Neural cell (in vitro differentiated cells): Measurements from ENCODE around the gene CNTN6.

Source experiments
- EP300 ChIP-seq: fragments of 450-650 bp; conservative IDR thresholded peaks from 2 replicates; pipeline ENCODE4 v1.6.1; 2014; ENCODE audit warnings: antibody characterized with exemption, mild to moderate bottlenecking, moderate library complexity; ENCODE audit not compliant: poor library complexity, severe bottlenecking
- EZH2 ChIP-seq: fragments of 200-600, 300-800 bp; shearing (Covaris generic), sonication (generic); IDR thresholded peaks from 2 replicates; pipeline ENCODE4 v1.6.1; 2014; ENCODE audit warnings: antibody characterized with exemption, low read length, borderline replicate concordance, mild to moderate bottlenecking; ENCODE audit not compliant: insufficient read depth, poor library complexity, severe bottlenecking
- MXI1 ChIP-seq: fragments of 450-650 bp; conservative IDR thresholded peaks from 2 replicates; pipeline ENCODE4 v1.6.1; 2014; ENCODE audit warnings: antibody characterized with exemption, mild to moderate bottlenecking; ENCODE audit not compliant: poor library complexity, severe bottlenecking
- POLR2AphosphoS5 ChIP-seq: IDR thresholded peaks from 2 replicates; pipeline ENCODE4 v1.6.1; 2012
- RAD21 ChIP-seq: fragments of 450-650 bp; conservative IDR thresholded peaks from 2 replicates; pipeline ENCODE4 v1.6.1; 2014; ENCODE audit warnings: antibody characterized with exemption, mild to moderate bottlenecking, moderate library complexity
- REST ChIP-seq: IDR thresholded peaks from 2 replicates; pipeline ENCODE4 v1.6.1; 2012; ENCODE audit warnings: borderline replicate concordance
- SMC3 ChIP-seq: fragments of 450-650 bp; conservative IDR thresholded peaks from 2 replicates; pipeline ENCODE4 v1.6.1; 2014; ENCODE audit warnings: antibody characterized with exemption, mild to moderate bottlenecking, moderate library complexity; ENCODE audit not compliant: poor library complexity
- TAF1 ChIP-seq: IDR thresholded peaks from 2 replicates; pipeline ENCODE4 v1.6.1; 2012; ENCODE audit warnings: low read depth
- TF ChIP-seq, protein P1 (sequence below): fragments of 450-650 bp; IDR thresholded peaks from 2 replicates; pipeline ENCODE4 v1.5.1; 2014; ENCODE audit warnings: antibody characterized with exemption, mild to moderate bottlenecking, moderate library complexity; ENCODE audit not compliant: poor library complexity, severe bottlenecking

DNA sequence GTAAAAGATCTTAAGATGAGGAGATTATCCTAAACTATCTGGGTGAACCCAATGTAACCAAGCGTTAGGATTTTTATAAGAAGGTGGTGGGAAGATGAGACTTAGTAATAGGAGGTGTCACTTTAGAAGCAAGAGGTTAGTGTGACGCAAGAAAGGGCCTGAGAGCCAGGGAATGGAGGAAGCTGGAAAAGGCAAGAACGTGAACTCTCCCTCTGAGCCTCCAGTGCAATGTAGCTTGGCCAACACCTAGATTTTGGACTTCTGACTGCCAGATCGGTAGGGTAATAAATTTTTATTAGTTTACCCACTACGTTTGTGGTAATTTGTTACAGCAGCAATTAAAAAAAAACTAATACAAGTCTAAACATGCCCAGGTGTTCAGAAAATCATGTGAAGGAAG is 20.8 kb upstream of the CNTN6 start:
- TF ChIP-seq POLR2AphosphoS5 (no peak), REST (no peak), EP300 (no peak), SMC3 (no peak), RAD21 (no peak), EZH2 (no peak), MXI1 (no peak), TAF1 (no peak)
- TF ChIP-seq, protein P1, sequence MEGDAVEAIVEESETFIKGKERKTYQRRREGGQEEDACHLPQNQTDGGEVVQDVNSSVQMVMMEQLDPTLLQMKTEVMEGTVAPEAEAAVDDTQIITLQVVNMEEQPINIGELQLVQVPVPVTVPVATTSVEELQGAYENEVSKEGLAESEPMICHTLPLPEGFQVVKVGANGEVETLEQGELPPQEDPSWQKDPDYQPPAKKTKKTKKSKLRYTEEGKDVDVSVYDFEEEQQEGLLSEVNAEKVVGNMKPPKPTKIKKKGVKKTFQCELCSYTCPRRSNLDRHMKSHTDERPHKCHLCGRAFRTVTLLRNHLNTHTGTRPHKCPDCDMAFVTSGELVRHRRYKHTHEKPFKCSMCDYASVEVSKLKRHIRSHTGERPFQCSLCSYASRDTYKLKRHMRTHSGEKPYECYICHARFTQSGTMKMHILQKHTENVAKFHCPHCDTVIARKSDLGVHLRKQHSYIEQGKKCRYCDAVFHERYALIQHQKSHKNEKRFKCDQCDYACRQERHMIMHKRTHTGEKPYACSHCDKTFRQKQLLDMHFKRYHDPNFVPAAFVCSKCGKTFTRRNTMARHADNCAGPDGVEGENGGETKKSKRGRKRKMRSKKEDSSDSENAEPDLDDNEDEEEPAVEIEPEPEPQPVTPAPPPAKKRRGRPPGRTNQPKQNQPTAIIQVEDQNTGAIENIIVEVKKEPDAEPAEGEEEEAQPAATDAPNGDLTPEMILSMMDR = no peak
